HL-60/S4 treated with phorbol 12-myristate 13-acetate at 8.2 ng/mL for 4 days and 3 days (cell line): ENCODE data around the gene ZFP1.
"Not testable (repeated sequence)": the region's sequence is repeated elsewhere in the genome, so short reads cannot be mapped to it uniquely, and the experiment has no call there.

Experiments used
- in situ Hi-C: fragments of 300-500 bp; cut with MboI; formaldehyde crosslinking; loops from 2 replicates; pipeline ENCODE4 v1.15.0; 2022; ENCODE audit warnings: low sequenced_read_pairs

Gene ZFP1

DNA sequence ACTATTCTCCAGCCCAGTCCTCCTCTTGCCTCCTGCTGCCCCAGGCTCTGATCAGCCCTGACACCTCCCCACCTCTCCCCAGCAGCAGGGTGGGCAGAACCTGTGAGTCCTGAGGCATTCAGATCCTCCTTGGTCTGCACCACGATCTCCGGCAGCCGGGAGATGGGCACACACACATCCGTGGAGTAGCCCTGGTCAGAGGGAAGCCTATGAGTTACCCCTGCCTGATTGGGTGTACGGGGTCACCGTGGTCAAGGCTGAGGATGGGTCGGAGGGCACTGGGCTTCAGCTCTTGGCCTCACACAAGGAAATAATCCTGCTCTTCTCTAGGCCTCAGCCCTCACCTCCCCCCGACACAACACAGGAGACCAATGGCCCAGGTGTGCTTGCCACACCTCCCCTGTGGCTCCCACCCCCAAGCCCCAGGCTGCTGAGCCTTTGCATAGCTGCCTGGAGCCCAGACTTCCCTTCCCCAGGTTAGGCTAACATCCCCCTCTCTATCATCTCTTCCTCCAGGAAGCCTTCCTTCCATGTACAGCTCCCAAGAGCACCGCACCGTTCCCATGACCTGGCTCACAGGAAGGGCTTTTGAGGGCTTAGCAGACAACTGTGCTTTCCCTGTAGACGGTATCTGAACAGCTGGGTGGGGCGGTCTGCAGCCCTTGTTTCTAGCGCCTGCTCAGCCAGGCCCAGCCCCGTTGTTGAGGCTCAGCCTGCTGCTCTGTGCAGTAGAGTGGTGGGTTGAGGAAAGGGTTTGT is 35.4 kb upstream of the ZFP1 start:
- in situ Hi-C loops = no loop called here

DNA sequence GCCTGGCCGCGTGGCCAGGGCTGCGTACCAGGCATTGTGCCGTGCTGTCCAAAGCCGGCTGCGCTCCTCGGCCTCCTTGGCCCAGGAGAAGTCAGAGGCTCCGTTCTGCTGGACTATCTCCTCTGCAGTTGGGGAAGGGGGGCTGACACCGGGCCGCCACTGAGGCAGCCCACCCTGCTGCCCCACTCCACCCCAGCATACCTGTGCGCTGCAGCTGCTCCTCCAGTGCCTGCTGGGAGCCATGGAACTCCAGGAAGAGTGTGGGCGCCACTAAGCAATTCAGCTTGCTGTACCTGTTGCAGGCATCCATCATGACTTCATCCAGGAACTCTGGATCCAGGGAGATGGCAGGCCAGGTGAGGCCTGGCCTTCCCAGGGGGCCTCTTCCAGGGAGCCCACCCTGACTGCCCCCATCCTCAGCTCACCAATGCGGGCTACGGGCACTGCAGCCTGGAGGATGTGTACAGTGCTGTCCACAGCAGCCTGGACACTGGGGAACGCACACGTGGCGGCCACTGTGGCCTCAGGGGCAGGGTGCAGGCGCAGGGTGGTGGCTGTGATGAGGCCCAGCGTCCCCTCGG is 34.7 kb upstream of the ZFP1 start:
- in situ Hi-C loops = no loop called here

DNA sequence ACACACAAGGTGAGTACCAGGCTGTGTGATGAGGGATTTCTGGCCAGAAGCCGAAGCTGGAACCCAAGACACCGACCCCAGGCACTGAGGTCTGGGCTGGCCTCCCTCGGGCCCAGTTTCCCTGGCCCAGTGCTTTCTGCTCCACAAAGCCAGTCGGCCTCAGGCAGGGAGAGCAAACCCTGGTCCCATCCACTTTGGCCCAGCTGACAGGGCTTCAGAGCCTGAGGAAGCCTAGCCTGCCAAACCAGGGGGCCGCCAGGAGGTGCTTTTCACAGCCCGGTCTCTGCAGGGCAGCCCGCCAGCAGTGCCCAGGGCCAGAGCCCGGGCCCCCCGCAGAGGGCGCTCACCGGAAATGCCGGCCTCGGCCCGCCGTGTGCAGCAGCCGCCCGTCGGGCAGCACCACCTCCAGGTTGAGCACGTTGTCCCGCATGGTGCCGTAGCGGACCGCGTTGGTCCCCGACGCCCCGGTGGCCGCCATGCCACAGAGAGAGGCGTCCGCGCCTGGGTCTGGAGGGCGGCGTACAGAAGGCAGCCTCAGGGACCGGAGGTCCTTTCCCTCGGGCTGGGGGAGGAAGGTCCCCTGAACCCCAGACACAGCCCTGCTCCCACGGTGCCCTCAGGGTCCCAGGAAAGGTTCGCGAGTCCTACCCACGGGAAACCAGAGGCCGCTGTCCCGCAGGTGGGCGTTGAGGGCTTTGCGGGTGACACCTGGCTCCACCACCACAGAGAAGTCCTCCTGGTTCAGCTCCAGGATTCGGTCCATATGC is 34.0 kb upstream of the ZFP1 start:
- in situ Hi-C loops = no loop called here

DNA sequence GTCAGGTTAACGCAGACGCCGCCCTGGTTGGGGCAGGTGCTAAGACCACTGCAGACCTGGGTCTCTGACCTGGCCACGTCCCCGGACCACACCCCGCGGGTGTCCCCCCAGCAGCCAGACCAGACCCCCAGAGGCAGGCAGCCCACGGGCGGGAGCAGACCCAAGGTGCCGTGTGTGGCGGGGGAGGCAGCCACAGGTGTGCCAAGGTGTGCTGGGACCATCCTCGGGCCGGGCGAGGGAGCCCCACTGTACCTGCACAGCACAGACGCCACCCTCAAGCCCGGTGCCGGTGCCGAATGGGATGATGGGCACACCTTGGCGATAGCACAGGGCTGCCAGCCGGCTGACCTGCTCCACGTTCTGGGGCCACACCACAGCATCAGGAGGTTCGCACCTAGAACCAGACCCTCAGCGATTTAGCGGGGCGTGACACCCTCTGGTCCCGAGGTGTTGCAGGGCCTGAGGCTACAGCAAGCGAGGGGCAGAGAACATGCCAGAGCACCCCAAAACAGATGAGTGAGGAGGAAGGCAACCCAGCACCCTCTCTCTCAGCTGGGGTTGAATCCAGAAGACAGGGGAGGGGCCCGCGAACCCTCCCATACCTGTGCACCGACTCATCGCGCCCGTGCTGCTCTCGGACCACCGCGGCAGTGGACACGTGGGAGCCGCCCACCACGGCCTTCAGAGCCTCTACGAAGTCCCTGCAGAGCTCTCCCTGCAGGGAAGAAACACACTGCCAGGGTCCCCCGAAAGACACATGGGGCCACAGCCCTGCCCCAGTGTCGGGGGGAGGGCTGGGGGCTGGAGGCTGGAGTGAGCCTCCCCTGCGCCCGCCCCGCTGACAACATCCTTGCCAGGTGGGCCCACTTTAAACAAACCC is 33.1 kb upstream of the ZFP1 start:
- in situ Hi-C loops = no loop called here

DNA sequence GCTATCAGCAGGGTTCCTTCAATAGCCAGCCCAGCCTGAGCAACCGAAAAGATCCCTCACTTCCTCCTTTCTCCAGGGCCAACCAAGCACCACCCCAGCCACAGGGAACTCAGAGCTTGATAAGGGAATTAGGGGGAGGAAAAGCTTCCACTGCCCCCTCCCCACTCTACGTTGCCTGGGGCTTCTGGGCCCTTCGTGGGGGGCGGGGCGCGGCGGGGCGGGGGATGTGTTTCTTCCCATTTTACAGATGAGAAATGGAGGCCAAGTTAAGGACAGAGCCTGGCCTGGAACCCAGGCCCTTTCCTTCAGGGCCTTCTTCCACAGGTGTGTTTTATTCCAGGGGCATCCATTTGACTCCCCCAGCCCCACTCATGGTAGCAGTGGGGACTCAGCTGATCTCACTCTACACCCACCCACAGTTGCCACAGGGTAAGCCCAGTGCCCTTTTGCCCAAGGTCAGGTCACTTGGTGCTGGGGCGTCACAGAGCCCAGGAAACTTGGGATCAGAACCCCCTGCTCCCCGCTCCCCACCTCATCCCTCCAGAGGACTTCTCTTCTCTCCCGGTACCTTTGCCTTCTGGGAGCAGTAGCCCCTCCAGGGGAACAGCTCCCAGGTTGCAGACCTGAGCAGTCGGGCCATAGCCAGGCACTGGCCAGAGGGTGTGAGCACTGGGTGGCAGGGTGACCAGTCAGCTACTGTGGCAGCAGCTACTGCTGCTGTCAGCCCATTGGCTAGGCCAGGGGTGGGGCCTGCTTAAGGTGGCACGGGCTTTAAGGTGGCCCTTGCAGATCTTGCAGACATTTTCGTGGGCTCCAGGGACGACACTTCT is 32.0 kb upstream of the ZFP1 start, which contains the start of gene LDHD:
Gene LDHD, minus strand, starts transcription at position 700 of the 830 bp plus-strand sequence. Its CDS starts 60 bp downstream, at position 640.
- in situ Hi-C loops = no loop called here

DNA sequence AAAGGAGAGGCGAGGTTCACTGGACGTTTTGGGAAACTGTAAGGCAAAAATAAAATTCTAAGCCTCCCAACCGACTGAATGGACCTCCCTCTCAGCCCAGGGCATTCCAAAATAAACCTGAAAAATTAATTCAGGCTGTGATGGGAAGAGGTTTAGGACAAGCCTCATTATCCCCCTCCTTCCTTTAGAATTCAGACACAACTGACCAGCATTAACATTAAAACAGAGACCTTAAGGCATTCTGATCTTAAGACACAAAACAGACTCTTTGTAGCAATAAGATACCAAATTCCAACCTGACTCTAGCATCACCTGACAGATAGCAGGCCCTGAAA is 31.4 kb upstream of the ZFP1 start:
- in situ Hi-C loops = no loop called here

DNA sequence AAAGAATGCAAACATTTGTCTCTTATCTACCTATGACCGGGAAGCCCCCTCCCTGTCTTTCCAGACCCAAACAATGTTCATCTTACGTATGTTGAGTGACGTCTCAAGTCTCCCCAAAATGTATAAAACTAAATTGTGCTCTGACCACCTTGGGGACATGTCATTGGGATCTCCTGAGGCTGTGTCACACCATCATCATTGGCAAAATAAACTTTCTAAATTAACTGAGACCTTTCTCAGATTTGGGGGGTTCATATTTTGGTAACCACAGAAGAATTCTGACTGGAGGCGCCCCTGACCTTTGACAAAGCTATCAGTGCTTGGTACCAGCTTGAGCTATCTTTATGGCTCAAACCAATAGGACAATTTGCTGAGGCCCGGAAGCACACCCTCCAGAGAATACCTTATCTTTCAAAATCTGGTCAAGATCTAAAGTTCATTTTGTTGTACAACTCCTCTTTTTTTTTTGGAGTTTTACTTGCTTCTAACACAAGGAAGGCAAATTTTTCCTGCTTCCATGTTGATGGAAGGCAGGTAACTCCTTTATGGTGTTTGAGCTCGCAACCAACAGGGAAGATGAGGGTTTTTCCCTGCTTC is 29.3 kb upstream of the ZFP1 start:
- in situ Hi-C loops = no loop called here

DNA sequence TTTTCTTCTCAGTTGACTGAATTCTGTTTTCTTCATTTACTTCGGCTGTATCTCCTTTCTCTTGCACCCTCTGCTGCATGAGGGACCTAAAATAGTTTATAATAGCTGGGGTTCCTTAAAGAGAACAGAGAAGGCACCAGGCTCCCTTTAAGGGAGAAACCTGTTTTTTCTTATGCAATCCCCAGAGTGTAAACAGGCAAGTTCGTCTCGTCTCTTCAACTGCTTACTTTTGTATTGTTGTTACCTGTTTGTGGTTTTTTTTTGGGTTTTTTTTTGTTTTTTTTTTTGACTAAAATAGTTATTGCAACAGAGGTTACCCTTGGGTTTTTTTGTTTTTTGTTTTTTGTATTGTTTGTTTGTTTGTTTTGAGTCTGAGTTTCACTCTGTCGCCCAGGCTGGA is 28.1 kb upstream of the ZFP1 start:
- in situ Hi-C loops = no loop called here

DNA sequence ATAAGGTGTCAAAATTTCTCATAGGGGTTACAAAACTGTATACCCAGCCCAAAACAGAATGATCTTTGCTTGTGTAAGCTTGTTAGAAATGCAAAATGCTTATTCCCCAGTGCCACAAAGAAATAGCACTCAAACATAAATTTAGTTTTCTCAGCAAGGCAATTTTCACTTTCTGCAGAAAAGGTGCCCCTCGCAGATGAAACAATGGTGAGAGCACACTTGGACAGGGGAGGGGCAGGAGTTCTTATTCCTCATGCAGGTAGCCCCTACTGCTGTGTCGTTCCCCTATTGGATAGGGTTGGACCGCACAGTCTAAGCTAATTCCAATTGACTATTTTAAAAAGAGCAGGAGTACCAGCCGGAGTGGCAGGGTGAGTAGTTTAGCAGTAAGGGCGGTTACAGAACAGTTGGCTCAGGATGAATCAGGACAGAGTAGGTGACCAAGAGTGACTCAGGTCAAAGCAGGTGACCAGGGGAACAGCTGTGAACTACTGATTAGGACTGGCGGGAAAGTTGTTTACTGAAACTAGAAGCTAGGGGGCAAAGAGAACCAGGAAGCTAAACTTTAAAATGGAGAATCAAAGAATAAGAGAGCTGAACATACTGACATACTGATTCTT is 26.3 kb upstream of the ZFP1 start:
- in situ Hi-C loops = no loop called here

DNA sequence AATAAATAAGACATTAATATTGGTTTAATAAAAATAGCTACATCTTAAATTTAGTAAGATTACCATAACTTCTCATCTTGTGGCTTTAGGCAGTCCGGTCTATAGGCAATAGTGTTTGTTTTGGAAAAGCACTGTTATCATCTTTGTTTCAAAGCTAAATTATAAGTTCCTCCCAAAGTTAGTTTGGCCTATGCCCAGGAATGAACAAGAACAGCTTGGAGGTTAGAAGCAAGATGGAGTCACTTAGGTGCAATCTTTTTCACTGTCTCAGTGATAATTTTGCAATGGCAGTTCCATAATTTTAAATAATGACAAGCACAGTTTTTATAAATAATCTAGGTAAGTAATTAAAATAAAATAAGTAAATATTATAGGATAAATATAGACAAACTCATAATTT is 25.7 kb upstream of the ZFP1 start:
- in situ Hi-C loops = no loop called here

DNA sequence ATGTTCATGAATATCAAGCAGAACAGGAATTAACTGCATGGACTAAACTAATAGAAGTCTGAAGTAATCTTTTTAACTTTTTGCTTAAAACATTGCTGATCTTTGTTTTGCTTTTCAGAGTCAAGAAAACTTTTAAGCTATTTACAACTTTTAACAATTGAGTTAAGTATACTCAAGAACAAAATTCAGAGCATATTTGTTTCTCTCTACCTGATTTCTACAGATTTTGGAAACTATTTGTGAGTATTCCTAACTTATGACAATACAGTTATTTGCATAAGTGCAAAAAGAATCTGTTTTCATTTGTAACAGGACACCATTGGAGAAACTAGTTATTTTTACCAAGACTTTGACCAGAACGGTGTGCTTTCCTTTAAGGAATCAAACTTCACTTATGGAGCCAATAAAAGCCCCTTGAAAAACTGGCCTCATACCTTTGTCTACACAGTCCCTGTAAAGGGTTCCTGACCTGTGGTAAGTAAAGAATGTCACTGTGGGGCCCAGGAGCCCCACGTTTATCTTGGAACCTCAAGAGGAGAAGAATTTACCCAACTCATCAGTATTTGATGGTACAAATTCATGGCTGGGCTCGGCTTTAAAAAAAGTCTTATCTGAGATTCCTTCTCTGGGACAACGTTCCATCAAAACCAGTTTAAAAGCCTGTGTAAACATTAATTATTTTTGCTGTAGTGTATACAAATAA is 20.5 kb upstream of the ZFP1 start:
- in situ Hi-C loops = no loop called here

DNA sequence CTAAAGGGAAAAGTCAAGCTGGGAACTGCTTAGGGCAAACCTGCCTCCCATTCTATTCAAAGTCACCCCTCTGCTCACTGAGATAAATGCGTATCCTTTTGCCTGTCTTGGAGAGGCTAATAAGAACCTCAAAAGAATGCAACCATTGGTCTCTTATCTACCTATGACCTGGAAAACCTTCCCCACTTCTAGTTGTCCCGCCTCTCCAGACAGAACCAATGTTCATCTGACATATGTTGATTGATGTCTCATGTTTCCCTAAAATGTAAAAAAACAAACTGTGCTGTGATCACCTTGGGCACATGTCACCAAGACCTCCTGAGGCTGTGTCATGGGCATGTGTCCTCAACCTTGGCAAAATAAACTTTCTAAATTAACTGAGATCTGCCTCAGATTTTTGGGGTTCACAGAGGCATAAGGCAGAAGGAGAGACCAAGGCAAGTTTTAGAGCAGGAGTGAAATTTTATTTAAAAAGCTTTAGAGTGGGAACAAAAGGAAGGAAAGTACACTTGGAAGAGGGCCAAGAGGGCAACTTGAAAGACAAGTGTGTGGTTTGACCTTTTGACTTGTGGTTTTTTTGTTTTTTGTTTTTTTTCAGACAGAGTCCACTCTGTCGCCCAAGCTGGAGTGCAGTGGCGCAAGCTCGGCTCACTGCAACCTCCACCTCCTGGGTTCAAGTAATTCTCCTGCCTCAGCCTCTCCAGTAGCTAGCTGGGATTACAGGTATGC is 18.7 kb upstream of the ZFP1 start:
- in situ Hi-C loops = not testable (repeated sequence)

DNA sequence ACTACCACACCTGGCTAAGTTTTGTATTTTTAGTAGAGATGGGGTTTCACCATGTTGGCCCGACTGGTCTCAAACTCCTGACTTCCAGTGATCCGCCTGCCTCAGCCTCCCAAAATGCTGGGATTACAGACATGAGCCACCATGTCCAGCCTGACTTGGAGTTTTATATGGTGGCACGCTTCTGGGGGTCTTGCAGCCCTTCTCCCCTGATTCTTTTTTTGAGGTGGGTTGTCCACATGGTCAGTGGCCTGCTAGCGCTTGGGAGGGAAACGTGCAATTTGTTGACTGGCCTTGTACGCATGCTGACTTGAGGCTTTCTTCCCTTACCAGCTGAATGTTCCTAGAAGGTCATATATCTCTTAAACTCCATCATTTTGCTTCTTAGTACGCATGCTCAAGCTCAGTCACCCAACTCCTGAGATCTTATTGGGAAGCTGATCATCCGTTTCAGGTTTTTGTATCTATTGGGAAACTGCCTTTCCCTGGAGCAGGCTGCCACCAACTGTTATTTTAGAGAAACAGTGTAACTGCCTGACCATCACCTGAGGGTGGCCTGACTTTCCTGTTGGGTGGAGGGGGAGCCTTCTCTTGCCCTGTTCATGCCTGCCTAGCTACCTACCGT is 18.1 kb upstream of the ZFP1 start:
- in situ Hi-C loops = no loop called here

DNA sequence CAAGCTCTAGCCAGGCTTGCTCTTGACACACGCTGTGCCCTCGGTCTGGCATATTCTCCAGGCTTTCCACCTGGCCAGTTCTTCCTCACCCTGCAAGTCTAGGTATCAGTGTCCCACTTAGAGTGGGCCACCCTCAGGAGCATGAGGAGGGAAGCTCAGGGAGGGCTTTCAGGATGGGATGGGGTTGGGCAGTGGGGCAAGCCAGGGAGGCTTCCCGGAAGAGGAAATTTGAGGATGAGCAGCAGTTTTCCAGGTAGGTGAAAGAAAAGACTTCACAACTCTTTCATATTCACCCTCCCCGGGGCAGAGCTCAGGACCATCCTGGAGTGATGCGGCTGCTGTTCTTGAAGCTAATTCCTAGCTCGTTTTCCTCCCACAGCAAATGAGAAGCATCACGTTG is 17.2 kb upstream of the ZFP1 start:
- in situ Hi-C loops = no loop called here

DNA sequence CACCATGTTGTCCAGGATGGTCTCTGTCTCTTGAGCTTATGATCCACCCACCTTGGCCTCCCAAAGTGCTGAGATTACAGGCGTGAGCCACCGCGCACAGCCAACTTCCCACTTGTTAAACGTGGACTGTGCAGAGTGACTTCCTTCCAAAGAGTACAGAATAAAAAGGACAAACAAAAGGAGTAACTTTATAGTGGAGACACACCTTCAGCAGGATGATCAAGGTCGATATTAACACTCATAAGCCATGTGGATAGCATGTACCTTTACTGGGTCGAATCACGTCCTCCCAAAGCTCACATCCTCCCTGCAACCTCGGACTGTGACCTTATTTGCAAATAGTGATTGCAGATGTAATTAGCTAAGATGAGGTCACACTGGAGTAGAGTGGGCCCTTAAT is 10.1 kb upstream of the ZFP1 start:
- in situ Hi-C loops = no loop called here

DNA sequence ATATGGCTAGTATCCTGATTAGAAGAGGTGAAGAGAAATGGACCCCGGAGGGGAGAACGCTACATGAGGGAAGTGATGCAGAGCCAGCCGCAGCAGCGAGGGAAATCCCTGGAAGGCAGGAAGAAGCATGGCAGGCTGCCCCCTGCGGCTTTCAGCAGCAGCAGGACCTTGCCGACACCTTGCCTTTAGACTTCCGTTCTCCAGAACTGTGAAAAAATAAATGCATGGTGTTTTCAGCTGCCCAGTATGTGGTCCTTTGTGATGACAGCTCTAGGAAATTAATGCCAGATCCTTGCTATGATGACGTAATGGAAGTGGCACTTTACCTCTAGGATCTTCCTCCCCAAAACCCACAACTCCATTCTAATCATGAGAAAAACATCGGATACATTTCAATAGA is 9.7 kb upstream of the ZFP1 start:
- in situ Hi-C loops = no loop called here

DNA sequence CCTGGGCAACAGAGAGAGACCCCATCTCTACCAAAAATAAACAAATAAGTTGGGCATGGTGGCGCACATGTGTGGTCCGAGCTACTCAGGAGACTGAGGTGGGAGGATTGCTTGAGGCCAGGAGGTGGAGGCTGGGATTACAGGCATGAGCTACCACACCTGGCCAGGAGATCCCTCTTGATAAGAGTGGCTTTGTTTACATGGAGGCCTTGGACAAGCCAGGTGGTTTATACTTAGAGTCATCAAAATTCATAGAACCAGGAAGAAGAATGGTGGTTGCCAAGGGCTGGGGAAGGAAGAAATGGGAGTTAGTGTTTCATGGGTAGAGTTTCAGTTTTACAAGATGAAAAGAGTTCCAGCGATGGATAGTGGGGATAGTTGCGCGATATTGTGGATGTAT is 8.8 kb upstream of the ZFP1 start:
- in situ Hi-C loops = no loop called here

DNA sequence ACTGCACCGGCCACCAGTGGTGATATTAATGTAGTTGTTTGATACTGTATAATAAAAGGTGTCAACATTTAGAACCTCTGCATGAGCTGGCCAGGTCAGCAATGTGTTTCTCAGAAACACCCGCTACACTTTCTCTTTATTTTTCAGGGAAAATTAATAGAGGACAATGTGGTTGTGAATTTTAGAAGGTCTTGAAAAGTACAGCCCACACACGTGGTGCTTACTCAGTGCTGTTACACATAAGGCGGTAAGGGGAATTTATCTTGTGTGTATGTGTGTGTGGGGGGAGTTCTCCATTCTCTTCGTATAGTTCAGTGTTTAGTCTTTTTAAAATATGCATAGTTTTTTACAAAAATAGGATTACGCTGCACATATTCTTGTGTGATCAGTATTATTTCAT is 4.4 kb upstream of the ZFP1 start:
- in situ Hi-C loops = no loop called here
